Left colon (tissue), 2 donors: ENCODE results near the gene GABPB1. TPM values are rescaled to one million over a fixed set of nuclear protein-coding genes. Genes with fewer than 3 reads are reported as not detected.
A peak's percentile ranks its signal among the peaks of the same experiment; 100 is the strongest.

ENCODE experiments used
- ATAC-seq: fragments of 200-7000 bp; cut with Tn5 transposase; one replicate; pipeline ENCODE4 v1.9.1; 2020; ENCODE audit warnings: mild to moderate bottlenecking, moderate library complexity
- DNase-seq, 2 donors: peaks; one replicate each; pipeline ENCODE4 v3.0.0-alpha.2; 2020
- intact Hi-C, 2 donors: fragments of 100-400 bp; cut with DNase I in 1 of 2; cut with micrococcal nuclease in 1 of 2; formaldehyde crosslinking; loops; one replicate each; pipeline versions ENCODE4 v1.11.2 to v1.14.0; 2022; cut with DNase I, micrococcal nuclease
- total RNA-seq, 2 donors: library from RNA; stranded (reverse); fragmentation: NEBNext Ultra II Directional; extraction: Animal tissue kit (Norgen Biotek cat#: 25700); gene quantifications; one replicate each; pipeline ENCODE4 v1.2.1, GENCODE V29; 2021
- donor health status: DM: no; HTN: no; CAD: no.
- donor health status: DM: yes; HTN: yes; CAD: no.

GABPB1 gene
- total RNA-seq, 2 donors from 2014 or later, result 11.0 to 11.9 TPM

GRCh38 chr15:50251638-50252182 lies 103.3 kb downstream of the GABPB1 start:
- intact Hi-C loops, result no loop called here
- no peak for ATAC-seq

DNA sequence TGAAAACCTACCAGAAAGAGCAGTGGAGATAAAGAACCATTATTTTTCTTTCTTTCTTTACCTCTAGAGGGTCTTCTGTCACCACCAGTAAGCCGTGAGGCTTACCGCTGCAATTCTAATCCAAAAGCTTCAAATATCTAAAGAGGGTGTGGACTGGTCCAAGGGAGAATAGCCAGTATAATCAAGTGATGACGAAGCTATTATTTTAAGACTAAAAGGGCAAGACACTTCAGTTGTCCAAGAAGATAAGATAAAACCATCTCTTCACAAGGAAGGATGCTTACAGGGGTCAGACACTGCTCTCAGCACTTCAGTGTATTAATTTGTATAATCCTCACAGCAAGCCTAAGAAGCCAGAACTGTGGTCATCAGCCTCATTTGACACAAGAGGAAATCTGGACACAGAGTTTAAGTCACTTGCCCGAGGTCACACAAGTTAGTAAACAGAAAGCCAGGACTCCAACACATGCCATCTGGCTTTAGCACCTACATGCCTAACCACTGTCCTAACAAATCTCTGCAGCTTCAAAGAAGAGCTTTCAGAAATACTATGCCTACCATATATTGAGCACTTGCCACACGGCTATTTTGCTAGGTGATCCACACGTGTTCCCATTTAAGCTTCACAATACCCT lies 104.1 kb downstream of the GABPB1 start:
- ATAC-seq (no peak), DNase-seq (no peak)
- intact Hi-C loops, result no loop called here

More at GRCh38 chr15:50251638-50252182, 103.3 kb downstream of the GABPB1 start:
- no peak for DNase-seq

DNA sequence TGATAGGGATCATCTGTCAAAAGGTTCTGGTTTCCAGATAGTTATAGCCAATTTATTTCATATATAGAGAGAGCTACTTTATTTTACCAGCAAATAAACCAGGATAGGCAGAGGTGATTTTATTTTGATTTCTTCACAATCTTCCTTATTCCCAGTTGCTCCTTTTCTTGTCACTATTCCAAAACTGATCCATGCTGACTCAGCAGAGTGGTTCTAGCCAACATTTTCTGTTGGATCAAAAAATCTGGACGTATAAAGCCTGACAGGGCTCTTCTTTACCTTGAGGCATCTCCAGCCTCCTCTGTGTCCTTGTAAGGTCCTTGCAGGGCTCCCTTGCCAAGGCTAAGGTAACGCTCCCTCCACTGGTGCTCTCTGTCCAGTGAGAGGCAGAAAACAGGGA lies 105.3 kb downstream of the GABPB1 start:
- DNase-seq (no peak), ATAC-seq (no peak)
- intact Hi-C loops, result no loop called here

- ATAC-seq (no peak), DNase-seq (no peak)
- intact Hi-C loops, result no loop called here
Measured at GRCh38 chr15:50248994-50249582, 105.9 kb downstream of the GABPB1 start.

DNA sequence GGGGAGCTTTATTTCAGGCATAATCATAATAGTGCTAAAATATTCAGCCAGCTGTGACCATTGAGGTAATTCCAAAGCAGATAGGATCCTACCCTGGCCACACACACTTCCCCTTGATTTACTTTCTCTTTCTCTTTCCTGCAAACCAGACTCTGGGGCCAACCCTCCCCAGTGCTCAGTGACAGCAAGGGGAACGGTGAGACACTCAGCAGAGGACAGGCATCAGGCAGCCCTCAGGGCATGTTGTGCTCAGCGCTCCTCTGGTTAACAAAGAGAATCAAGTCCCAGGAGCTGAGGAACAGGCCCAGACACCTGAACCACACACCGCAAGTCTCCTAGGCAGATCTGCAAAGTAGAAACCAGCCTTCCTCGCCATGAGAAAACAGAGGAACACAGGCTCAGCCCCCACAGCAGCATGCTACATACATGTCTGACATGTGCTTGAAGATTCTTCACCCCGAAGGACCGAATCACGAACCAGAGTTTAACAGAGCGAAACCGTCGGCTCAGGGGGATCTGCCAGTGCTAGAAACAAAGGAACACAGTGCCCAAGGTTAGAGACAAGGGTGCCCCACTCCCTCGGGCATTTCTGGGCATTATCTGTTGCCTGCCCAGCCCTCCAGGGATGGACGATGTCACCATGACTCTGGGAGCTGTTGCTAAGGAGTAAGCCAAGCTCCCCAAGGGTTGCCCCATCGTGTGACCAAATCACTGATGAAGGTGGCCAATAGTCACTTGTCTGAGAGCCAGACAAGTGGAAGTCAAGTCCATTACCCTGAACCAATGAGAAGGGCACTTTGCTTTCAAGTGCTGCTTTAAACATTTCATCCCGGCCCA lies 107.0 kb downstream of the GABPB1 start:
- ATAC-seq, result peak; percentile 82
- intact Hi-C loops, result no loop called here
- peak; percentile 33 to 38 for DNase-seq

DNA sequence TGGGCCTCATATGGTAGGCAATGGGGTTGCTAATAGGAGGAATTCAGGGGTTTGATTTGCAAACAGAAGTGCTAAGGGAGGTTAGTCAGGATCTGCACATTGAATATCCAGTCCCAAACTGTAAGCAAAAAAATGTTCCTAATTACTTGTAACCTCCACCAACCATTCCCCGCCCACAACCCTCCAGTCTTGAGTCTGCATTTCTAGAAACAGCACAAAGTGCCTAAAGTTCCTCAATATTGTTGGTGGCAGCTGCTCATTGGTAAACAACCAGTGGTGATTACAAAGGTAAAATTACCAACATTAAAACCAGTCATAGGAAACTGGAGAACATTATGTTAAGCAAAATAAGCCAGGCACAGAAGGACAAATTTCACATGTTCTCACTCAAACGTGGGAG lies 108.4 kb downstream of the GABPB1 start:
- ATAC-seq (no peak), DNase-seq (no peak)
- intact Hi-C loops, result no loop called here

DNA sequence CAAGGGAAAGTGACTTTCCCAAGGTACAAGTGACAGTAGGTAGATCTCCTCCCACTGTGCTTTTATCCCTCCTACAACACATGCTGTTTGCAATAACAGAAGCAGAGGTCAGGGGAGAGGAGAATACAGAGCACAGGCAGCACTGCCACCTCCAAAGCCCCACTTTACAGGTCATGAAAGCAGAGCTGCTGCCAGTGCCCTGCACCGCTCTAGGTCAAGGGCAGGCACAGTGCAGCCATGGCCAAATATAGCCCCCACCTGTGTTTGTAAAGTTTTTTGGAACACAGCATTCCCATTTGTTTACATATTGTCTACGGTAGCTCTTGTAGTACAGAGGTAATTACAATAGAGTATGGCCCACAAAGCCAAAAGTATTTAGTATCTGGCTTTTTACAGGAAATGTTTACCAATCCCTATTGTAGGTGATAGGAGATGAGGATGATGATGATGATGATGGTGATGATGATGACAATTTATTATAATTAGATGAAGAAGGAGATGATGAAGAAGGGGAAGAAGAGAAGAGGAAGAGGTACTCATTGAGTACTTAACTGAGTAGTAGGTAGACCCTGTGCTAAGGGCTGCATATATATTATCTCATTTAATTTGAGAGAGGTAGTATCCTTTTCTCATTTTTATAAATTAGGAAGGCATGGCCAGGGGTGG lies 109.9 kb downstream of the GABPB1 start:
- DNase-seq, result no peak
- intact Hi-C loops, result no loop called here
- no peak for ATAC-seq

GRCh38 chr15:50244153-50244552 lies 110.8 kb downstream of the GABPB1 start:
- DNase-seq (no peak), ATAC-seq (no peak)
- intact Hi-C loops, result no loop called here

GRCh38 chr15:50241684-50242450 lies 113.1 kb downstream of the GABPB1 start:
- DNase-seq, result no peak
- intact Hi-C loops, result no loop called here

GRCh38 chr15:50238255-50238654 lies 116.7 kb downstream of the GABPB1 start:
- intact Hi-C loops, result loop anchor here in 1 of 2 donors (10.0 kb wide), 1 partner anchor 57 kb away; no protein-coding TSS in a partner anchor
- no peak for ATAC-seq

More at GRCh38 chr15:50241684-50242450, 113.1 kb downstream of the GABPB1 start:
- peak; percentile 29 for ATAC-seq

DNA sequence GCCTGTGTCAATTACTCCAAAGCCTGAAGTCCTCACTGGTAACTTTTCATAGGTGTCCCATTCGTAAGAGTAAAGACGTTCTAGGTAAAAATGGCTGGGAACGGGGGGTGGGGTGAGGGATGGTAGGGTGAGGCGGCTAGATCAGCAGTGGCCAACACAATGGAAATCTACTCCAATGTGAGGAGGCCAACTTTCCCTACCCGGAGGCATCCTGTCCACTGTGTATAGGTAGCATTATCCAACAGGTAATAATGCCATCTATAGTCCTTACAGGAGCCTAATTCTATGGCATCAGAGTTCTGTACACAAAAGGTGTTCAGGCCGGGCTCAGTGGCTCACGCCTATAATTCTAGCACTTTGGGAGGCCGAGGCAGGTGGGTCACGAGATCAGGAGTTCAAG lies 118.6 kb downstream of the GABPB1 start:
- ATAC-seq (no peak), DNase-seq (no peak)
- intact Hi-C loops, result loop anchor here in 1 of 2 donors (10.0 kb wide), 1 partner anchor 58 kb away; no protein-coding TSS in a partner anchor

More at GRCh38 chr15:50238255-50238654, 116.7 kb downstream of the GABPB1 start:
- no peak for DNase-seq

- ATAC-seq, result no peak
- intact Hi-C loops, result loop anchor here in 1 of 2 donors (10.0 kb wide), 1 partner anchor 59 kb away; no protein-coding TSS in a partner anchor
Measured at GRCh38 chr15:50235794-50236193, 119.2 kb downstream of the GABPB1 start.

GRCh38 chr15:50234764-50235163 lies 120.2 kb downstream of the GABPB1 start:
- peak; percentile 17 for ATAC-seq
- no peak for DNase-seq
- intact Hi-C loops, result loop anchor here in 1 of 2 donors (10.0 kb wide), 1 partner anchor 60 kb away; no protein-coding TSS in a partner anchor

More at GRCh38 chr15:50235794-50236193, 119.2 kb downstream of the GABPB1 start:
- no peak for DNase-seq

DNA sequence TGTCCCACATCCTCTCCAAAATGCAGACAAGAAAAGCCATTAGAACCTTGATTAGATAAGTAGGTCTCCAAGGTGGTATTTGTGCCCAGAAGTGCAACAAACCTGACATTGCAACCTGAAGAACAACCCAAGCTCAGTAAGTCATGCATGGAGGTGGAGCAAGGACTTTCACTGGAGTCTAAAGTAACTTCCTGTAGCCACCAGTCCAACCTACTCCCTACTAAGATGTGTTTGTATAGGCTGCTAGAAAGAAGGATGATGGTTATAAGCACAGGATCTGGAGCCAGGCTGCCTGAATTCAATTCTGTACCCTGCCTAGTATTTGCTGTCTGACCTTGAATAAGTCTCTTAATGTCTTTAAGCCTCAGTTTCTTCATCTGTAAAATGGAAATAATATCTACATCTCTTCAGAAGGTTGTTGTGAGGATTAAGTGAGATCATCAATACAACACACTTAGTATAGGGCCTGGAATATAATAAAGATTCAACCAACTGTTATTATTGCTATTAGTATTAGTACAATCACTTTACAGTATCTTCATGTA lies 121.7 kb downstream of the GABPB1 start:
- intact Hi-C loops, result loop anchor here in 1 of 2 donors (10.0 kb wide), 1 partner anchor 62 kb away; no protein-coding TSS in a partner anchor
- peak; percentile 90 for ATAC-seq
- DNase-seq, result no peak

DNA sequence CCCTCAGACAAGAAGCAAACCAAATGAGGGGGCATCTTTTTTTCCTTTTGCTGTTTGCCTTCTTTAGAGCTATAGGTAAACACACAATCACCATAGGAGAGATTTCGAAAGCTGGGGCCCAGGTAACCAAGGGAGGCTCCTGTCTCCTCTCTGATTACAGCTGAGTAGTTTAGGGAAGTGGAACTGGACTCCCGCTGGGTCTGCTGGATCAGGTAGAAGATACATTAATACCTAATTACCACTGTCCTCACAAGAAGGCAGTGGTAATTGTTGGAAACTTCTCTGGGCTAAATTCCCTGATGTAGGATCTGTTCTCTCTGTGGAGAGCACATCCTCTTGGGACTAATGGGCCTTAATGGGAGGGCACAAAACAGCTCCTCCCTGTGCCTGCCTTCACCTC lies 122.2 kb downstream of the GABPB1 start:
- no peak for DNase-seq
- intact Hi-C loops, result loop anchor here in 1 of 2 donors (10.0 kb wide), 1 partner anchor 62 kb away; no protein-coding TSS in a partner anchor
- no peak for ATAC-seq

DNA sequence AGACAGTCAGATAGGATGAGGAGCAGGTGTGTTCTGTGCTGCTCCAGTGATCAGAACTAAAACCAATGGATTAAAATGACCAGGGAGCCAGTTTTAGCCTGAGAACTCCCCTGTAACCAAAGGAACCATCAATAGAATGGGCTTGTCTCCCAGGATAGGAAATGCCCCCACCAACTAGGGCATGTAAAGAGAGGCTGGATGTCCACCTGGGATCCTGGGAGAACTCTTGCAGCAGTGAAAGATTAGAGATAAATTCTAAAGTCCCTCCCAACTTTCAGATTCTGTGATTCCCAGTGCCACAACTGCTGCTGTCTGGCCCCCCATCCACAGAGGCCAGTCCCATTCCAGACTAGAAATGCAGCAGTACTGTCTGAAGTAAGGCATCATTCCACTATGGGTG lies 123.2 kb downstream of the GABPB1 start:
- intact Hi-C loops, result loop anchor here in 1 of 2 donors (10.0 kb wide), 1 partner anchor 63 kb away; no protein-coding TSS in a partner anchor
- DNase-seq (no peak), ATAC-seq (no peak)

GRCh38 chr15:50229336-50229735 lies 125.7 kb downstream of the GABPB1 start:
- intact Hi-C loops, result no loop called here
- no peak for ATAC-seq
- no peak for DNase-seq
